ENCODE results near the gene ZBTB49.

The ZBTB49 gene

GRCh38 chr4:4289941-4290850 is at the start of gene ZBTB49, which contains the start of gene LYAR:
ZBTB49 (plus strand) TSS chr4:4290251; CDS start chr4:4299946, 9,695 bp downstream.
LYAR (minus strand) TSS chr4:4290154; CDS start chr4:4283742, 6,412 bp downstream.
- peak within 1 kb of the TSS; percentile 53; the same call in 1 of the 2 replicates for H3K27ac ChIP-seq

GRCh38 chr4:4245172-4245571 is 44.9 kb upstream of the ZBTB49 start:
- no peak overlapping the region for H3K4me3 ChIP-seq (IDR thresholded peaks at IDR 0.05; ENCODE audit: insufficient read depth, low read depth, low read length)
- H3K27ac ChIP-seq = no peak overlapping the region
- H3K27me3 ChIP-seq (ENCODE audit: insufficient read depth, low read depth) = no peaks in the 10 kb centered on the region
- H4K20me1 ChIP-seq (ENCODE audit: insufficient read depth) = no peaks in the 10 kb centered on the region
- TF ChIP-seq CTCF (conservative IDR thresholded peaks at IDR 0.05; ENCODE audit: low read depth, low read length) = no peak
- H2AFZ ChIP-seq (ENCODE audit: low read depth) = no peak overlapping the region
- no peak overlapping the region for H3K9ac ChIP-seq
- H3K4me1 ChIP-seq (ENCODE audit: low read depth, poor library complexity, severe bottlenecking) = peaks cover 3% of the 10 kb centered on the region
- H3K36me3 ChIP-seq (ENCODE audit: insufficient read depth) = no peaks in the 10 kb centered on the region
- H3K79me2 ChIP-seq (ENCODE audit: insufficient read depth, low read depth) = no peaks in the 10 kb centered on the region
- H3K4me2 ChIP-seq = no peak overlapping the region

More at GRCh38 chr4:4289941-4290850, at the start of gene ZBTB49, which contains the start of gene LYAR:
- peak within 1 kb of the TSS; percentile 78 for H3K4me2 ChIP-seq
- H2AFZ ChIP-seq (ENCODE audit: low read depth) = peak within 1 kb of the TSS; percentile 52; the same call in 1 of the 2 replicates
- H4K20me1 ChIP-seq (ENCODE audit: insufficient read depth) = no peaks in the 10 kb centered on the region
- peak within 1 kb of the TSS; percentile 67 for H3K4me3 ChIP-seq (IDR thresholded peaks at IDR 0.05; ENCODE audit: insufficient read depth, low read depth, low read length)
- no peak for TF ChIP-seq CTCF (conservative IDR thresholded peaks at IDR 0.05; ENCODE audit: low read depth, low read length)
- H3K36me3 ChIP-seq (ENCODE audit: insufficient read depth) = no peaks in the 10 kb centered on the region; the same call in 1 of the 2 replicates
- H3K9ac ChIP-seq = peak within 1 kb of the TSS; percentile 83
- peaks cover 33% of the 10 kb centered on the region for H3K79me2 ChIP-seq (ENCODE audit: insufficient read depth, low read depth)
- H3K27me3 ChIP-seq (ENCODE audit: insufficient read depth, low read depth) = no peaks in the 10 kb centered on the region
- peaks cover 13% of the 10 kb centered on the region for H3K4me1 ChIP-seq (ENCODE audit: low read depth, poor library complexity, severe bottlenecking)

GRCh38 chr4:4247696-4248028 is 42.4 kb upstream of the ZBTB49 start:
- Histone ChIP-seq H3K9ac (peak overlapping the region; percentile 82), H3K4me1 (ENCODE audit: low read depth, poor library complexity, severe bottlenecking) (peaks cover 3% of the 10 kb centered on the region), H2AFZ (ENCODE audit: low read depth) (peak overlapping the region; percentile 95), H3K27ac (peak overlapping the region; percentile 79), H3K4me3 (IDR thresholded peaks at IDR 0.05; ENCODE audit: insufficient read depth, low read depth, low read length) (no peak overlapping the region), H3K36me3 (ENCODE audit: insufficient read depth) (no peaks in the 10 kb centered on the region), H3K27me3 (ENCODE audit: insufficient read depth, low read depth) (no peaks in the 10 kb centered on the region), H4K20me1 (ENCODE audit: insufficient read depth) (no peaks in the 10 kb centered on the region), H3K79me2 (ENCODE audit: insufficient read depth, low read depth) (no peaks in the 10 kb centered on the region), H3K4me2 (peak overlapping the region; percentile 84)
- no peak for TF ChIP-seq CTCF (conservative IDR thresholded peaks at IDR 0.05; ENCODE audit: low read depth, low read length)

GRCh38 chr4:4248029-4248884 is 41.8 kb upstream of the ZBTB49 start, which contains the start of gene TMEM128:
TMEM128 (minus strand) TSS chr4:4248223; CDS start chr4:4248202, 21 bp downstream.
- Histone ChIP-seq H3K27ac (peak within 1 kb of the TSS; percentile 79), H3K4me1 (ENCODE audit: low read depth, poor library complexity, severe bottlenecking) (peaks cover 3% of the 10 kb centered on the region), H3K79me2 (ENCODE audit: insufficient read depth, low read depth) (no peaks in the 10 kb centered on the region), H3K36me3 (ENCODE audit: insufficient read depth) (no peaks in the 10 kb centered on the region), H3K4me3 (IDR thresholded peaks at IDR 0.05; ENCODE audit: insufficient read depth, low read depth, low read length) (no peak within 1 kb of the TSS), H3K27me3 (ENCODE audit: insufficient read depth, low read depth) (no peaks in the 10 kb centered on the region), H4K20me1 (ENCODE audit: insufficient read depth) (no peaks in the 10 kb centered on the region), H3K4me2 (peak within 1 kb of the TSS; percentile 84), H3K9ac (peak within 1 kb of the TSS; percentile 82), H2AFZ (ENCODE audit: low read depth) (peak within 1 kb of the TSS; percentile 95)
- TF ChIP-seq CTCF (conservative IDR thresholded peaks at IDR 0.05; ENCODE audit: low read depth, low read length) = no peak
